HEK293 (cell line): ENCODE data around the gene BARD1.

Experiments used
- CTCF ChIA-PET: fragments of 350-600 bp; formaldehyde crosslinking; extraction: SDS; loops from one replicate; lab custom pipeline; 2021; ENCODE audit warnings: antibody characterized with exemption; lab: Yijun Ruan, JAX
- POLR2A ChIA-PET: fragments of 300-600 bp; formaldehyde crosslinking; extraction: SDS; loops from one replicate; lab custom pipeline; 2020; ENCODE audit warnings: antibody characterized with exemption, inconsistent platforms; lab: Yijun Ruan, JAX
- H3K27ac ChIP-seq: fragments of 200-500 bp; sonication (Bioruptor generic); 2 replicates; pipeline ENCODE4 v1.5.1; 2014; ENCODE audit warnings: low read depth, low read length, control low read depth, inconsistent platforms; ENCODE audit errors: extremely low read depth
- H3K36me3 ChIP-seq, 2 experiments: fragments of 200-500 bp in 1 of 2; sonication (Bioruptor generic) in 1 of 2; 1 replicate in 1 of 2; 2 replicates in 1 of 2; pipeline ENCODE4 v1.5.1; 2014 to 2017; ENCODE audit warnings: inconsistent platforms in 2 of 2, low read length in 2 of 2; ENCODE audit not compliant: control insufficient read depth in 2 of 2, insufficient read depth in 1 of 2
- H3K4me1 ChIP-seq: fragments of 200-500 bp; sonication (Bioruptor generic); 2 replicates; pipeline ENCODE4 v1.5.1; 2014; ENCODE audit warnings: mild to moderate bottlenecking, low read length, inconsistent platforms; ENCODE audit not compliant: control insufficient read depth, insufficient read depth
- H3K4me3 ChIP-seq: 2 replicates; pipeline ENCODE4 v1.5.1; 2011; ENCODE audit warnings: low read depth, mild to moderate bottlenecking, control low read depth, low read length, moderate library complexity
- H3K9me3 ChIP-seq: fragments of 200-500 bp; sonication (Bioruptor generic); 2 replicates; pipeline ENCODE4 v1.5.1; 2014; ENCODE audit warnings: low read depth, low read length, inconsistent platforms; ENCODE audit not compliant: control insufficient read depth, insufficient read depth
- MYNN ChIP-seq: fragments of 450-650 bp; formaldehyde crosslinking; IDR thresholded peaks from 2 replicates; pipeline ENCODE4 v1.5.1; 2016; ENCODE audit warnings: missing biosample characterization, missing genetic modification characterization, borderline replicate concordance
- RBAK ChIP-seq: fragments of 450-650 bp; formaldehyde crosslinking; IDR thresholded peaks from 2 replicates; pipeline ENCODE4 v1.5.1; 2016; ENCODE audit warnings: missing biosample characterization, missing genetic modification characterization
- SCRT1 ChIP-seq: fragments of 450-650 bp; formaldehyde crosslinking; IDR thresholded peaks from 2 replicates; pipeline ENCODE4 v1.5.1; 2016; ENCODE audit warnings: missing biosample characterization, missing genetic modification characterization, borderline replicate concordance
- ZBTB1 ChIP-seq: fragments of 450-650 bp; formaldehyde crosslinking; IDR thresholded peaks from 2 replicates; pipeline ENCODE4 v1.5.1; 2016; ENCODE audit warnings: missing biosample characterization, missing genetic modification characterization
- ZBTB20 ChIP-seq: fragments of 450-650 bp; formaldehyde crosslinking; IDR thresholded peaks from 2 replicates; pipeline ENCODE4 v1.5.1; 2016; ENCODE audit warnings: missing biosample characterization, missing genetic modification characterization
- ZBTB21 ChIP-seq: fragments of 450-650 bp; formaldehyde crosslinking; IDR thresholded peaks from 2 replicates; pipeline ENCODE4 v1.5.1; 2017; ENCODE audit warnings: missing biosample characterization, missing genetic modification characterization
- ZBTB48 ChIP-seq: fragments of 450-650 bp; formaldehyde crosslinking; IDR thresholded peaks from 2 replicates; pipeline ENCODE4 v1.5.1; 2016; ENCODE audit warnings: missing biosample characterization, missing genetic modification characterization
- ZNF146 ChIP-seq: fragments of 450-650 bp; formaldehyde crosslinking; IDR thresholded peaks from 2 replicates; pipeline ENCODE4 v1.5.1; 2016; ENCODE audit warnings: missing biosample characterization, missing genetic modification characterization
- ZNF223 ChIP-seq: fragments of 450-650 bp; formaldehyde crosslinking; IDR thresholded peaks from 2 replicates; pipeline ENCODE4 v1.5.1; 2016; ENCODE audit warnings: missing biosample characterization, missing genetic modification characterization
- ZNF239 ChIP-seq: fragments of 450-650 bp; formaldehyde crosslinking; IDR thresholded peaks from 2 replicates; pipeline ENCODE4 v1.5.1; 2016; ENCODE audit warnings: missing biosample characterization, missing genetic modification characterization
- ZNF48 ChIP-seq: fragments of 450-650 bp; formaldehyde crosslinking; IDR thresholded peaks from 2 replicates; pipeline ENCODE4 v1.5.1; 2016; ENCODE audit warnings: missing biosample characterization, missing genetic modification characterization
- ZNF530 ChIP-seq: fragments of 450-650 bp; formaldehyde crosslinking; IDR thresholded peaks from 2 replicates; pipeline ENCODE4 v1.5.1; 2016; ENCODE audit warnings: low read depth, missing biosample characterization, missing genetic modification characterization
- ZNF776 ChIP-seq: fragments of 450-650 bp; formaldehyde crosslinking; IDR thresholded peaks from 2 replicates; pipeline ENCODE4 v1.5.0; 2017; ENCODE audit warnings: missing biosample characterization, missing genetic modification characterization, borderline replicate concordance
- ZSCAN30 ChIP-seq: fragments of 450-650 bp; IDR thresholded peaks from 2 replicates; pipeline ENCODE4 v1.5.1; 2018; ENCODE audit warnings: missing biosample characterization, mild to moderate bottlenecking, missing genetic modification characterization, moderate library complexity
- TF ChIP-seq, protein P1 (sequence below): fragments of 450-650 bp; formaldehyde crosslinking; IDR thresholded peaks from 2 replicates; pipeline ENCODE4 v1.5.1; 2016; ENCODE audit warnings: missing biosample characterization, missing genetic modification characterization, borderline replicate concordance
- TF ChIP-seq, protein P2 (sequence below): fragments of 450-650 bp; formaldehyde crosslinking; IDR thresholded peaks from 2 replicates; pipeline ENCODE4 v1.5.1; 2016; ENCODE audit warnings: missing biosample characterization, missing genetic modification characterization, borderline replicate concordance
- TF ChIP-seq, protein P3 (sequence below): fragments of 450-650 bp; formaldehyde crosslinking; IDR thresholded peaks from 2 replicates; pipeline ENCODE4 v1.5.1; 2016; ENCODE audit warnings: missing biosample characterization, missing genetic modification characterization

The BARD1 gene

DNA sequence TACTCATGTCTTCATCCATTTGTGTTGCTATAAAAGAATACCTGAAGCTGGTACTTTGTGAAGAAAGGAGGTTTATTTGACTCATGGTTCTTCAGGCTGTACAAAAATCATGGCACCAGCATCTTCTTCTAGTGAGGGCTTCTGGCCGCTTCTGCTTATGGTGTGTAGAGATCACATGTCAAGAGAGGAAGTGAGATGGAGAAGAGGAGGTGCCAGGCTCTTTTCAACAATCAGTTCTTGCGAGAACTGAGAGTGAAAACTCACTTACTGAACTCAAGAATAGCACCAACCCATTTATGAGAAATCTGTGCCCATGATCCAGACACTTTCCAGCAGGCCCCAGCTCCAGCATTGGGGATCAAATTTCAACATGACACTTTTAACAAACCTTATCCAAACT lies 30.0 kb upstream of the BARD1 start:
- ChIA-PET POLR2A (no interaction called here), CTCF (no interaction called here)
- no peak overlapping the region for H3K27ac ChIP-seq

DNA sequence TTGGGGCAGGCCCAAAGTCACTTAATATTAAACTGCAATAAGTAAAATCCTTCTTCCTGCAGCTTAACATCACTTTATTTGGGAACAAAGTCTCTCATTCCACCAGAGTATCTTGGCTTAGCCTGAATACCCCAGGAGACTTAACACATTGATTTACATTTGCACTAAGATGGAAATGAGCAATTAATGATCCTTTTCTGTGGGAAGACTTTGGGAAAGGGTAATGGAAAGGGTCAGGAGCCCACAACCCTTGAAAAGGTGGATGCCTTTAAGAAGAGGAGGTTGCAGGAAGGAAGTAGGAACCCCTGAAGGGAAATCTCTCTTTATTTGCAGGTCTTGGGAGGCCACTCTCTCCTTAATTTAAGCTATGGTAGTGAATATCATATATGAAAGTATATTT lies 28.0 kb upstream of the BARD1 start:
- Histone ChIP-seq H3K36me3 (no peaks in the 10 kb centered on the region), H3K27ac (no peak overlapping the region), H3K4me1 (no peaks in the 10 kb centered on the region), H3K9me3 (no peaks in the 10 kb centered on the region), H3K4me3 (no peak overlapping the region)
- CTCF ChIA-PET = interaction anchor here (0.5 kb wide), 1 partner anchor 8 kb away, joined by 3 read pairs; no protein-coding TSS in a partner anchor
- TF ChIP-seq SCRT1 (tag by site-specific recombination) = no peak
- TF ChIP-seq, protein P1, sequence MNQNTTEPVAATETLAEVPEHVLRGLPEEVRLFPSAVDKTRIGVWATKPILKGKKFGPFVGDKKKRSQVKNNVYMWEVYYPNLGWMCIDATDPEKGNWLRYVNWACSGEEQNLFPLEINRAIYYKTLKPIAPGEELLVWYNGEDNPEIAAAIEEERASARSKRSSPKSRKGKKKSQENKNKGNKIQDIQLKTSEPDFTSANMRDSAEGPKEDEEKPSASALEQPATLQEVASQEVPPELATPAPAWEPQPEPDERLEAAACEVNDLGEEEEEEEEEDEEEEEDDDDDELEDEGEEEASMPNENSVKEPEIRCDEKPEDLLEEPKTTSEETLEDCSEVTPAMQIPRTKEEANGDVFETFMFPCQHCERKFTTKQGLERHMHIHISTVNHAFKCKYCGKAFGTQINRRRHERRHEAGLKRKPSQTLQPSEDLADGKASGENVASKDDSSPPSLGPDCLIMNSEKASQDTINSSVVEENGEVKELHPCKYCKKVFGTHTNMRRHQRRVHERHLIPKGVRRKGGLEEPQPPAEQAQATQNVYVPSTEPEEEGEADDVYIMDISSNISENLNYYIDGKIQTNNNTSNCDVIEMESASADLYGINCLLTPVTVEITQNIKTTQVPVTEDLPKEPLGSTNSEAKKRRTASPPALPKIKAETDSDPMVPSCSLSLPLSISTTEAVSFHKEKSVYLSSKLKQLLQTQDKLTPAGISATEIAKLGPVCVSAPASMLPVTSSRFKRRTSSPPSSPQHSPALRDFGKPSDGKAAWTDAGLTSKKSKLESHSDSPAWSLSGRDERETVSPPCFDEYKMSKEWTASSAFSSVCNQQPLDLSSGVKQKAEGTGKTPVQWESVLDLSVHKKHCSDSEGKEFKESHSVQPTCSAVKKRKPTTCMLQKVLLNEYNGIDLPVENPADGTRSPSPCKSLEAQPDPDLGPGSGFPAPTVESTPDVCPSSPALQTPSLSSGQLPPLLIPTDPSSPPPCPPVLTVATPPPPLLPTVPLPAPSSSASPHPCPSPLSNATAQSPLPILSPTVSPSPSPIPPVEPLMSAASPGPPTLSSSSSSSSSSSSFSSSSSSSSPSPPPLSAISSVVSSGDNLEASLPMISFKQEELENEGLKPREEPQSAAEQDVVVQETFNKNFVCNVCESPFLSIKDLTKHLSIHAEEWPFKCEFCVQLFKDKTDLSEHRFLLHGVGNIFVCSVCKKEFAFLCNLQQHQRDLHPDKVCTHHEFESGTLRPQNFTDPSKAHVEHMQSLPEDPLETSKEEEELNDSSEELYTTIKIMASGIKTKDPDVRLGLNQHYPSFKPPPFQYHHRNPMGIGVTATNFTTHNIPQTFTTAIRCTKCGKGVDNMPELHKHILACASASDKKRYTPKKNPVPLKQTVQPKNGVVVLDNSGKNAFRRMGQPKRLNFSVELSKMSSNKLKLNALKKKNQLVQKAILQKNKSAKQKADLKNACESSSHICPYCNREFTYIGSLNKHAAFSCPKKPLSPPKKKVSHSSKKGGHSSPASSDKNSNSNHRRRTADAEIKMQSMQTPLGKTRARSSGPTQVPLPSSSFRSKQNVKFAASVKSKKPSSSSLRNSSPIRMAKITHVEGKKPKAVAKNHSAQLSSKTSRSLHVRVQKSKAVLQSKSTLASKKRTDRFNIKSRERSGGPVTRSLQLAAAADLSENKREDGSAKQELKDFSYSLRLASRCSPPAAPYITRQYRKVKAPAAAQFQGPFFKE = no peak
- TF ChIP-seq ZNF223 (tag by site-specific recombination) = no peak
- TF ChIP-seq ZNF146 (tag by site-specific recombination) = no peak
- TF ChIP-seq ZBTB48 (tag by site-specific recombination) = no peak
- TF ChIP-seq, protein P2, sequence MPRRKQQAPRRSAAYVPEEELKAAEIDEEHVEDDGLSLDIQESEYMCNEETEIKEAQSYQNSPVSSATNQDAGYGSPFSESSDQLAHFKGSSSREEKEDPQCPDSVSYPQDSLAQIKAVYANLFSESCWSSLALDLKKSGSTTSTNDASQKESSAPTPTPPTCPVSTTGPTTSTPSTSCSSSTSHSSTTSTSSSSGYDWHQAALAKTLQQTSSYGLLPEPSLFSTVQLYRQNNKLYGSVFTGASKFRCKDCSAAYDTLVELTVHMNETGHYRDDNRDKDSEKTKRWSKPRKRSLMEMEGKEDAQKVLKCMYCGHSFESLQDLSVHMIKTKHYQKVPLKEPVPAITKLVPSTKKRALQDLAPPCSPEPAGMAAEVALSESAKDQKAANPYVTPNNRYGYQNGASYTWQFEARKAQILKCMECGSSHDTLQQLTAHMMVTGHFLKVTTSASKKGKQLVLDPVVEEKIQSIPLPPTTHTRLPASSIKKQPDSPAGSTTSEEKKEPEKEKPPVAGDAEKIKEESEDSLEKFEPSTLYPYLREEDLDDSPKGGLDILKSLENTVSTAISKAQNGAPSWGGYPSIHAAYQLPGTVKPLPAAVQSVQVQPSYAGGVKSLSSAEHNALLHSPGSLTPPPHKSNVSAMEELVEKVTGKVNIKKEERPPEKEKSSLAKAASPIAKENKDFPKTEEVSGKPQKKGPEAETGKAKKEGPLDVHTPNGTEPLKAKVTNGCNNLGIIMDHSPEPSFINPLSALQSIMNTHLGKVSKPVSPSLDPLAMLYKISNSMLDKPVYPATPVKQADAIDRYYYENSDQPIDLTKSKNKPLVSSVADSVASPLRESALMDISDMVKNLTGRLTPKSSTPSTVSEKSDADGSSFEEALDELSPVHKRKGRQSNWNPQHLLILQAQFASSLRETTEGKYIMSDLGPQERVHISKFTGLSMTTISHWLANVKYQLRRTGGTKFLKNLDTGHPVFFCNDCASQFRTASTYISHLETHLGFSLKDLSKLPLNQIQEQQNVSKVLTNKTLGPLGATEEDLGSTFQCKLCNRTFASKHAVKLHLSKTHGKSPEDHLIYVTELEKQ (tag by site-specific recombination) = no peak
- TF ChIP-seq RBAK = no peak
- no peak for TF ChIP-seq ZNF48 (tag by site-specific recombination)
- no peak for TF ChIP-seq ZBTB21
- TF ChIP-seq, protein P3, sequence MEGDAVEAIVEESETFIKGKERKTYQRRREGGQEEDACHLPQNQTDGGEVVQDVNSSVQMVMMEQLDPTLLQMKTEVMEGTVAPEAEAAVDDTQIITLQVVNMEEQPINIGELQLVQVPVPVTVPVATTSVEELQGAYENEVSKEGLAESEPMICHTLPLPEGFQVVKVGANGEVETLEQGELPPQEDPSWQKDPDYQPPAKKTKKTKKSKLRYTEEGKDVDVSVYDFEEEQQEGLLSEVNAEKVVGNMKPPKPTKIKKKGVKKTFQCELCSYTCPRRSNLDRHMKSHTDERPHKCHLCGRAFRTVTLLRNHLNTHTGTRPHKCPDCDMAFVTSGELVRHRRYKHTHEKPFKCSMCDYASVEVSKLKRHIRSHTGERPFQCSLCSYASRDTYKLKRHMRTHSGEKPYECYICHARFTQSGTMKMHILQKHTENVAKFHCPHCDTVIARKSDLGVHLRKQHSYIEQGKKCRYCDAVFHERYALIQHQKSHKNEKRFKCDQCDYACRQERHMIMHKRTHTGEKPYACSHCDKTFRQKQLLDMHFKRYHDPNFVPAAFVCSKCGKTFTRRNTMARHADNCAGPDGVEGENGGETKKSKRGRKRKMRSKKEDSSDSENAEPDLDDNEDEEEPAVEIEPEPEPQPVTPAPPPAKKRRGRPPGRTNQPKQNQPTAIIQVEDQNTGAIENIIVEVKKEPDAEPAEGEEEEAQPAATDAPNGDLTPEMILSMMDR (tag by site-specific recombination) = no peak
- TF ChIP-seq ZBTB20 = no peak
- POLR2A ChIA-PET = no interaction called here

More for the DNA sequence above, 30.0 kb upstream of the BARD1 start:
- H3K36me3 ChIP-seq = no peaks in the 10 kb centered on the region
- H3K4me3 ChIP-seq = no peak overlapping the region
- H3K9me3 ChIP-seq = no peaks in the 10 kb centered on the region
- TF ChIP-seq ZBTB1 (tag by site-specific recombination) (no peak), ZNF776 (tag by site-specific recombination) (no peak), ZSCAN30 (no peak), MYNN (no peak), ZNF530 (tag by site-specific recombination) (no peak), ZBTB20 (no peak), ZNF239 (no peak)
- H3K4me1 ChIP-seq = no peaks in the 10 kb centered on the region
